ENCODE measurements around the gene RCN1.

Gene RCN1

GRCh38 chr11:32153747-32154146, 62.9 kb downstream of the RCN1 start:
- DNase-seq (ENCODE audit: low spot score), result no peak

GRCh38 chr11:32154275-32154674, 63.4 kb downstream of the RCN1 start:
- DNase-seq (ENCODE audit: low spot score), result no peak
